ENCODE measurements around the gene PFN3. TPM values are rescaled to one million over a fixed set of nuclear protein-coding genes. Genes with fewer than 3 reads are reported as not detected.

The PFN3 gene
- total RNA-seq, 2 experiments from 2014 or later, result not detected

DNA sequence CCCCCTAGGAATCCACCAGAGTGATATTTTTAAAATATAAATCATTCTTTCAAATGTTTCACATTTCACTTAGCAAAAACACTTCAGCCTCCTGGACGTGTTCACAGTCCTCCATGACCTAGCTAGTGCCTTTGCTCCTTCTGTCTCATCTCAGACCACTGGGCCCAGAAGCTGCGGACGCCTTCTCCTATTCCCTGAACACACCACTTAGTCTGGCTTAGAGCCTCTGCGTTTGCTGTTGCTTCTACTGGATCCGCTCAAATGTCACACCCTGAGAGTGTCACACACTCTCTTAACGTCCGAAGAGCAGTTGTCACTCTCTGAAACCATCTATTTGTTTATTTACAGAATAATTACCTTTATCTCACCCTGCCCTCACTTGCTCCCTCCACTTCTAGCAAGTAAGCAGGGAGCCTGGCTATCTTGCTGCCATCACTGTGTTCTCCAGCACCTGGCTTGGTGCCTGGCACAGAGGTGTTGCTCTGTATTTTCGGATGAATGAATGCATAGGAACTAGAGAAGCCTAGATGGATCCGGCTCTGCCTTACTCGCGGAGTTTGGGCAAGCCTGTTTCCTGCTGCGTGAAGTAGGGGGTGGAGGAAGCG, 24.8 kb upstream of the PFN3 start:
- CTCF ChIA-PET (ENCODE audit: unreplicated experiment), result interaction anchor here (0.9 to 1.7 kb wide), 3 partner anchors 22 to 36 kb away, joined by 3 to 8 read pairs (median 4); no protein-coding TSS in a partner anchor
- TF ChIP-seq EZH2phosphoT487 (IDR thresholded peaks at IDR 0.05; ENCODE audit: borderline replicate concordance, low read depth, low read length), result no peak
- TF ChIP-seq, protein P1, sequence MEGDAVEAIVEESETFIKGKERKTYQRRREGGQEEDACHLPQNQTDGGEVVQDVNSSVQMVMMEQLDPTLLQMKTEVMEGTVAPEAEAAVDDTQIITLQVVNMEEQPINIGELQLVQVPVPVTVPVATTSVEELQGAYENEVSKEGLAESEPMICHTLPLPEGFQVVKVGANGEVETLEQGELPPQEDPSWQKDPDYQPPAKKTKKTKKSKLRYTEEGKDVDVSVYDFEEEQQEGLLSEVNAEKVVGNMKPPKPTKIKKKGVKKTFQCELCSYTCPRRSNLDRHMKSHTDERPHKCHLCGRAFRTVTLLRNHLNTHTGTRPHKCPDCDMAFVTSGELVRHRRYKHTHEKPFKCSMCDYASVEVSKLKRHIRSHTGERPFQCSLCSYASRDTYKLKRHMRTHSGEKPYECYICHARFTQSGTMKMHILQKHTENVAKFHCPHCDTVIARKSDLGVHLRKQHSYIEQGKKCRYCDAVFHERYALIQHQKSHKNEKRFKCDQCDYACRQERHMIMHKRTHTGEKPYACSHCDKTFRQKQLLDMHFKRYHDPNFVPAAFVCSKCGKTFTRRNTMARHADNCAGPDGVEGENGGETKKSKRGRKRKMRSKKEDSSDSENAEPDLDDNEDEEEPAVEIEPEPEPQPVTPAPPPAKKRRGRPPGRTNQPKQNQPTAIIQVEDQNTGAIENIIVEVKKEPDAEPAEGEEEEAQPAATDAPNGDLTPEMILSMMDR (conservative IDR thresholded peaks at IDR 0.05; ENCODE audit: low read length), result no peak
- BruUV-seq (replicated peaks), result no TSS peak

DNA sequence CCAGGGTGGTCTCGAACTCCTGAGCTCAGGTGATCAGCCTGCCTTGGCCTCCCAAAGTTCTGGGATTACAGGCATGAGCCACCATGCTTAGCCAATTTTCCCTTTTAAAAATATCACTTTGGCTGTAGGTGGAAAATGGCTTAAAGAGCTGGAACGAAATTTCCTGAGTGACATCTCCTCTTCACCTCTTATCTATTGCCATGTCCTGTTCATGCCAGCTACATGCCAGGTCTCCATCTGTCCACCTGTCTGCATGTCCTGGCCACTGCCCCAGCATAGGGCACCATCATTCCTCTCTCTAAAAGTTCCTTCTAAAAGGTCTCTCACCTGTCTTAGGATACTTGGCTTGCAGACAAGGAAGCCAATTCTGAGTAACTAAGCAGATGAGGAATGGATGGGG, 23.2 kb upstream of the PFN3 start:
- POLR2A ChIA-PET, result interaction anchor here (0.7 to 0.8 kb wide), 3 partner anchors 8 to 33 kb away, joined by 3 to 5 read pairs (median 3); no protein-coding TSS in a partner anchor
- intact Hi-C loops (cut with micrococcal nuclease; ENCODE audit: unreplicated experiment), result no loop called here
- no TSS peak for BruUV-seq (replicated peaks)

More for the DNA sequence above, 24.8 kb upstream of the PFN3 start:
- POLR2A ChIA-PET, result interaction anchor here (0.7 to 2.5 kb wide), 5 partner anchors 8 to 84 kb away, joined by 3 to 10 read pairs (median 9); partner anchors contain the start of genes DOK3 and LMAN2
- no peaks in the 10 kb centered on the region for H4K20me1 ChIP-seq (ENCODE audit: insufficient read depth, low read length)
- no peaks in the 10 kb centered on the region for H3K9me3 ChIP-seq (ENCODE audit: low read length)
- intact Hi-C loops (cut with micrococcal nuclease; ENCODE audit: unreplicated experiment), result loop anchor here (5.0 kb wide), 1 partner anchor 423 kb away; no protein-coding TSS in a partner anchor
- H3K4me2 ChIP-seq (ENCODE audit: low read length), result peak overlapping the region; percentile 76
- H3K36me3 ChIP-seq (ENCODE audit: insufficient read depth, low read length), result 0 out of 2 replicates have a peak, but pooled peaks cover 7% of the 10 kb centered on the region
- peak overlapping the region; percentile 64 for H2AFZ ChIP-seq (ENCODE audit: low read length)
- no peaks in the 10 kb centered on the region for H3K9me2 ChIP-seq (ENCODE audit: insufficient read depth, low read length)
- H3K27ac ChIP-seq (ENCODE audit: low read depth, low read length, poor library complexity, severe bottlenecking), result peak overlapping the region; percentile 62
- H3K4me3 ChIP-seq (ENCODE audit: low read depth, low read length, poor library complexity, severe bottlenecking), result peak overlapping the region; percentile 68
- peaks cover 31% of the 10 kb centered on the region for H3K79me2 ChIP-seq (ENCODE audit: insufficient read depth, low read depth, low read length)
- H3K4me1 ChIP-seq (ENCODE audit: insufficient read depth, low read length, poor library complexity, severe bottlenecking), result peaks cover 42% of the 10 kb centered on the region
- no peak for DNase-seq (ENCODE audit: low spot score)

More for the DNA sequence above, 23.2 kb upstream of the PFN3 start:
- peaks cover 26% of the 10 kb centered on the region for H3K4me1 ChIP-seq (ENCODE audit: insufficient read depth, low read length, poor library complexity, severe bottlenecking)
- H3K9me3 ChIP-seq (ENCODE audit: low read length), result no peaks in the 10 kb centered on the region
- peaks cover 18% of the 10 kb centered on the region for H3K79me2 ChIP-seq (ENCODE audit: insufficient read depth, low read depth, low read length)
- H3K4me3 ChIP-seq (ENCODE audit: low read depth, low read length, poor library complexity, severe bottlenecking), result no peak overlapping the region
- DNase-seq (ENCODE audit: low spot score), result no peak
- H3K36me3 ChIP-seq (ENCODE audit: insufficient read depth, low read length), result 0 out of 2 replicates have a peak, but pooled peaks cover 7% of the 10 kb centered on the region
- H4K20me1 ChIP-seq (ENCODE audit: insufficient read depth, low read length), result no peaks in the 10 kb centered on the region
- no peak overlapping the region for H3K4me2 ChIP-seq (ENCODE audit: low read length)
- no peak overlapping the region for H3K27ac ChIP-seq (ENCODE audit: low read depth, low read length, poor library complexity, severe bottlenecking)
- no peaks in the 10 kb centered on the region for H3K9me2 ChIP-seq (ENCODE audit: insufficient read depth, low read length)
- CTCF ChIA-PET (ENCODE audit: unreplicated experiment), result no interaction called here
- H2AFZ ChIP-seq (ENCODE audit: low read length), result no peak overlapping the region
- TF ChIP-seq, protein P1 (conservative IDR thresholded peaks at IDR 0.05; ENCODE audit: low read length), result no peak
- no peak for TF ChIP-seq EZH2phosphoT487 (IDR thresholded peaks at IDR 0.05; ENCODE audit: borderline replicate concordance, low read depth, low read length)
